Fibroblast of peridontal ligament (primary cell): Measurements from ENCODE around the gene PSTPIP2.
"Not testable (repeated sequence)": the region's sequence is repeated elsewhere in the genome, so short reads cannot be mapped to it uniquely, and the experiment has no call there.

Experiments
- DNase-seq: peaks from one replicate; pipeline ENCODE4 v3.0.0-alpha.2; 2010; ENCODE audit errors: extremely low read depth

PSTPIP2 gene

GRCh38 chr18:46070232-46070631 is 1.8 kb downstream of the PSTPIP2 start:
- no peak for DNase-seq

GRCh38 chr18:46069524-46069923 is 2.5 kb downstream of the PSTPIP2 start:
- no peak for DNase-seq

GRCh38 chr18:46068763-46069162 is 3.3 kb downstream of the PSTPIP2 start:
- DNase-seq, result no peak

GRCh38 chr18:46067438-46068007 is 4.5 kb downstream of the PSTPIP2 start:
- peak; percentile 25 for DNase-seq

- DNase-seq, result no peak
Observed at GRCh38 chr18:46062781-46063180, 9.3 kb downstream of the PSTPIP2 start.

- DNase-seq, result no peak
Observed at GRCh38 chr18:46061796-46062195, 10.3 kb downstream of the PSTPIP2 start.

GRCh38 chr18:46061387-46061786 is 10.7 kb downstream of the PSTPIP2 start:
- no peak for DNase-seq

GRCh38 chr18:46060359-46060841 is 11.7 kb downstream of the PSTPIP2 start:
- no peak for DNase-seq

GRCh38 chr18:46055838-46056230 is 16.2 kb downstream of the PSTPIP2 start:
- DNase-seq, result no peak

GRCh38 chr18:46054956-46055837 is 16.9 kb downstream of the PSTPIP2 start:
- DNase-seq, result no peak

- peak; percentile 97 for DNase-seq
Observed at GRCh38 chr18:46053368-46054095, 18.5 kb downstream of the PSTPIP2 start.

GRCh38 chr18:46051731-46052461 is 20.2 kb downstream of the PSTPIP2 start:
- DNase-seq, result peak; percentile 83

- no peak for DNase-seq
Observed at GRCh38 chr18:46050268-46050667, 21.8 kb downstream of the PSTPIP2 start.

- DNase-seq, result no peak
Observed at GRCh38 chr18:46048641-46049040, 23.4 kb downstream of the PSTPIP2 start.

GRCh38 chr18:46047369-46047768 is 24.7 kb downstream of the PSTPIP2 start:
- not testable (repeated sequence) for DNase-seq

GRCh38 chr18:46046688-46047087 is 25.4 kb downstream of the PSTPIP2 start:
- DNase-seq, result no peak

GRCh38 chr18:46046126-46046525 is 25.9 kb downstream of the PSTPIP2 start:
- DNase-seq, result no peak

GRCh38 chr18:46042571-46043123 is 29.4 kb downstream of the PSTPIP2 start:
- DNase-seq, result peak; percentile 88

GRCh38 chr18:46040747-46041104 is 31.3 kb downstream of the PSTPIP2 start:
- no peak for DNase-seq

- no peak for DNase-seq
Observed at GRCh38 chr18:46040033-46040746, 31.9 kb downstream of the PSTPIP2 start.
